CD4-positive, alpha-beta memory T cell (primary cell): Measurements from ENCODE around the gene ACTR8. TPM values are rescaled to one million over a fixed set of nuclear protein-coding genes. Genes with fewer than 3 reads are reported as not detected.

Experiments used
- CTCF ChIA-PET: fragments of 350-600 bp; sonication (Branson Sonifier 250); formaldehyde crosslinking; loops from one replicate; lab custom pipeline; 2021; ENCODE audit warnings: inconsistent platforms; ENCODE audit not compliant: partially characterized antibody; lab: Charles Lee
- POLR2A ChIA-PET: fragments of 350-600 bp; sonication (Branson Sonifier 250); formaldehyde crosslinking; loops from one replicate; lab custom pipeline; 2021; ENCODE audit not compliant: partially characterized antibody; lab: Charles Lee
- DNase-seq, 5 donors: peaks; one replicate each; pipeline versions ENCODE4 v3.0.0 to v3.0.0-alpha.2; 2020 to 2022; ENCODE audit warnings: mixed read lengths in 1 of 5
- H3K27ac ChIP-seq: one replicate; pipeline ENCODE4 v1.7.0; 2013; ENCODE audit warnings: low read depth, low read length
- H3K27me3 ChIP-seq: 2 replicates; pipeline ENCODE4 v1.7.0; 2013; ENCODE audit warnings: mild to moderate bottlenecking, low read length, moderate library complexity; ENCODE audit not compliant: insufficient read depth
- H3K36me3 ChIP-seq: 2 replicates; pipeline ENCODE4 v1.7.0; 2013; ENCODE audit warnings: mild to moderate bottlenecking, low read length, moderate library complexity; ENCODE audit not compliant: insufficient read depth
- H3K4me1 ChIP-seq: 2 replicates; pipeline ENCODE4 v1.7.0; 2013; ENCODE audit warnings: mild to moderate bottlenecking, low read length, moderate library complexity; ENCODE audit not compliant: insufficient read depth
- H3K4me3 ChIP-seq, 2 donors: one replicate each; pipeline ENCODE4 v1.7.0; 2013; ENCODE audit warnings: low read length in 2 of 2, mild to moderate bottlenecking in 1 of 2
- H3K9me3 ChIP-seq, 2 donors: one replicate each; pipeline ENCODE4 v1.7.0; 2013; ENCODE audit warnings: low read length in 2 of 2, control low read depth in 1 of 2; ENCODE audit not compliant: control insufficient read depth in 1 of 2
- H3K27ac Mint-ChIP-seq, 7 donors: one replicate each; pipeline ENCODE4 v1.8.0; 2020 to 2021; ENCODE audit warnings: mixed read lengths in 7 of 7, mild to moderate bottlenecking in 6 of 7, inconsistent platforms in 3 of 7, moderate library complexity in 3 of 7
- H3K27me3 Mint-ChIP-seq, 2 donors: one replicate each; pipeline ENCODE4 v1.8.0; 2020 to 2021; ENCODE audit warnings: mixed read lengths in 2 of 2
- H3K36me3 Mint-ChIP-seq, 2 donors: one replicate each; pipeline ENCODE4 v1.8.0; 2020 to 2021; ENCODE audit warnings: mixed read lengths in 2 of 2, inconsistent platforms in 1 of 2, mild to moderate bottlenecking in 1 of 2
- H3K4me1 Mint-ChIP-seq, 4 donors: one replicate each; pipeline ENCODE4 v1.8.0; 2020 to 2021; ENCODE audit warnings: mixed read lengths in 4 of 4, mild to moderate bottlenecking in 1 of 4
- H3K4me3 Mint-ChIP-seq, 8 donors: one replicate each; pipeline ENCODE4 v1.8.0; 2020 to 2021; ENCODE audit warnings: mixed read lengths in 8 of 8, mild to moderate bottlenecking in 7 of 8, moderate library complexity in 6 of 8, inconsistent platforms in 3 of 8
- H3K9me3 Mint-ChIP-seq, 8 donors: one replicate each; pipeline ENCODE4 v1.8.0; 2020 to 2021; ENCODE audit warnings: mixed read lengths in 8 of 8, mild to moderate bottlenecking in 5 of 8, inconsistent platforms in 3 of 8, moderate library complexity in 1 of 8
- intact Hi-C: fragments of 100-400 bp; cut with micrococcal nuclease; formaldehyde crosslinking; loops from one replicate; pipeline ENCODE4 v1.15.1; 2023
- polyA plus RNA-seq, 2 donors: library from polyadenylated mRNA; unstranded; fragments of 300-500 nt; fragmentation: Illumina TruSeq; gene quantifications; one replicate each; pipeline ENCODE4 v1.2.3, GENCODE V29; 2021
- total RNA-seq, 2 experiments: library from RNA; stranded (reverse); gene quantifications; one replicate each; pipeline ENCODE4 v1.2.3, GENCODE V29; 2021

ACTR8 gene
- total and polyA plus RNA-seq, 4 experiments from 2014 or later: 13.1 to 38.1 (median 31.2) TPM

DNA sequence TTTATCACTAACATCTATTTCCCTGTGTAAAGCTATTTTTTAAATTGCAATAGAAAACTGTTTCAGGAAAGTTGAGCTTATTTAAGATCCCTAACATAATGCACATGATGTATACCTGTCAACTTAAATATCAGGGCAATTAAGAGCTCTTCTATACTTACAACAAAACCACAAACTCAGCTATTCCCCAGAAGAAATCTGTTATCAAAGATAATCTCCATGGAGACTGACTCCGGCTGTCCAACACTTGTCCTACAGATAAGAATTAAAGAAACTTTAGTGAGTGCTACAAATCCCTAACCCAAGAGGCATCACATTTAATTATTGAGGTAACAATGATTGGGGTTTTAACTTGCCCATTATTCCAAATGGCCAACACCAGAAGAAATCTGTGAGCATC is 6.3 kb upstream of the ACTR8 start:
- H3K36me3 Mint-ChIP-seq: peaks cover 21 to 54% of the 10 kb centered on the region in 2 donors
- peak overlapping the region in 4 of 8 donors; percentile 0 to 16 (median 13) for H3K4me3 Mint-ChIP-seq
- Histone ChIP-seq H3K27ac (no peak overlapping the region), H3K36me3 (peaks cover 12% of the 10 kb centered on the region), H3K27me3 (no peaks in the 10 kb centered on the region), H3K4me1 (peaks cover 47% of the 10 kb centered on the region), H3K9me3 (no peaks in the 10 kb centered on the region), H3K4me3 (no peak overlapping the region)
- ChIA-PET POLR2A (no interaction called here), CTCF (no interaction called here)
- DNase-seq: no peak
- no peaks in the 10 kb centered on the region for H3K9me3 Mint-ChIP-seq
- H3K4me1 Mint-ChIP-seq: peaks cover 32 to 60% (median 48%) of the 10 kb centered on the region in 4 donors
- intact Hi-C loops: no loop called here
- peak overlapping the region in 1 of 7 donors; percentile 49 for H3K27ac Mint-ChIP-seq
- H3K27me3 Mint-ChIP-seq: no peaks in the 10 kb centered on the region

DNA sequence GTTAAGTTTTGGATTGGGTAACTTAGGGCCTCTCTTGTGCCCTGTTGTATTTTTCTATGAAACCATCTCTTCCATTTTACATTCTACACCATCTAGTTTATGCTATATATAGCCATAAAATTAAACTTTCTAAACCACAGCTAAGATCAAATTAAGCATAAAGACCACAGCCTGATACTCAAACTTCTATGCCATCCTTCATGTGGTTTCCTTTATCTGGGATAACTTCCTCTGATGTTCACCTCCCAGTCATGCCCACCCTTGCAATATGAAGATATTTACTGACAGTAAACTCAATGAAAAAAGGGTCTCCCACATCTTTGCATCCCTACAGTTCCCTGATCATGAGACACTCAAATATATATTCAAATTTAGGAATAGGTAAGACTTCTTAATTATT is 5.5 kb upstream of the ACTR8 start:
- H3K9me3 ChIP-seq: no peaks in the 10 kb centered on the region
- DNase-seq: no peak
- peaks cover 46% of the 10 kb centered on the region for H3K4me1 ChIP-seq
- H3K36me3 ChIP-seq: peaks cover 12% of the 10 kb centered on the region
- no peak overlapping the region for H3K27ac ChIP-seq
- CTCF ChIA-PET: no interaction called here
- Mint-ChIP-seq H3K9me3 (peaks cover 0 to 1% (median 0%) of the 10 kb centered on the region in 8 donors), H3K4me3 (peak overlapping the region in 3 of 8 donors; percentile 11 to 36 (median 16)), H3K36me3 (peaks cover 21 to 58% of the 10 kb centered on the region in 2 donors), H3K27ac (peak overlapping the region; percentile 3 to 77 (median 29)), H3K27me3 (no peaks in the 10 kb centered on the region), H3K4me1 (peaks cover 38 to 60% (median 51%) of the 10 kb centered on the region in 4 donors)
- H3K4me3 ChIP-seq: no peak overlapping the region
- intact Hi-C loops: no loop called here
- POLR2A ChIA-PET: no interaction called here
- H3K27me3 ChIP-seq: no peaks in the 10 kb centered on the region

DNA sequence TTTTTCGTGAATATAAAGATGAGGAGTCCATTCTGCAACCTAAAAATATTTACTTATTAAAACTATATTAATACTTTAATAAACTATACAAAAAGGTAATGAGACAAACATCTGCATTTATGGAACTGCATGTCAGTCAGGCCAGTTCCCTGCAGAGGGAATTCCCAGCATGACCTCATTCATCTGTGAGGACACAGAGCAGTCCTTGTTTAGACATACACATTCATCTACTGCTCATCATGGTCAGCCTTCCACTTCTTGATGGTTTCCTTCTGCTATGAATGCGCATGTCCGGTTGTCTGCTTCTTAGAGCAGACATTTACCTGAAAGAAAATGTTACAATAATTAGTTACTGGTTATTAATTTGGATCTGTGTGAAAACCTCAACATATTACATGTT is 3.3 kb upstream of the ACTR8 start:
- H3K27ac Mint-ChIP-seq: no peak overlapping the region
- no peak for DNase-seq
- peaks cover 41 to 60% (median 51%) of the 10 kb centered on the region in 4 donors for H3K4me1 Mint-ChIP-seq
- H3K36me3 Mint-ChIP-seq: peaks cover 21 to 60% of the 10 kb centered on the region in 2 donors
- no peak overlapping the region for H3K4me3 Mint-ChIP-seq
- intact Hi-C loops: no loop called here
- Histone ChIP-seq H3K4me3 (no peak overlapping the region), H3K27me3 (no peaks in the 10 kb centered on the region), H3K4me1 (peaks cover 47% of the 10 kb centered on the region), H3K9me3 (no peaks in the 10 kb centered on the region), H3K27ac (no peak overlapping the region), H3K36me3 (peaks cover 12% of the 10 kb centered on the region)
- CTCF ChIA-PET: no interaction called here
- no peaks in the 10 kb centered on the region for H3K27me3 Mint-ChIP-seq
- POLR2A ChIA-PET: no interaction called here
- H3K9me3 Mint-ChIP-seq: peaks cover 0 to 1% (median 0%) of the 10 kb centered on the region in 8 donors

GRCh38 chr3:53884623-53885022 is 2.7 kb upstream of the ACTR8 start:
- CTCF ChIA-PET: no interaction called here
- peaks cover 40 to 60% (median 50%) of the 10 kb centered on the region in 4 donors for H3K4me1 Mint-ChIP-seq
- no peak overlapping the region for H3K27ac ChIP-seq
- H3K27ac Mint-ChIP-seq: no peak overlapping the region
- POLR2A ChIA-PET: no interaction called here
- peaks cover 0 to 1% (median 0%) of the 10 kb centered on the region in 8 donors for H3K9me3 Mint-ChIP-seq
- peaks cover 43% of the 10 kb centered on the region for H3K4me1 ChIP-seq
- no peaks in the 10 kb centered on the region for H3K9me3 ChIP-seq
- peaks cover 21 to 61% of the 10 kb centered on the region in 2 donors for H3K36me3 Mint-ChIP-seq
- H3K27me3 ChIP-seq: no peaks in the 10 kb centered on the region
- no peak overlapping the region for H3K4me3 ChIP-seq
- H3K36me3 ChIP-seq: peaks cover 12% of the 10 kb centered on the region
- no peaks in the 10 kb centered on the region for H3K27me3 Mint-ChIP-seq
- no peak for DNase-seq
- H3K4me3 Mint-ChIP-seq: no peak overlapping the region
- intact Hi-C loops: no loop called here

GRCh38 chr3:53883008-53883407 is 1.1 kb upstream of the ACTR8 start:
- peaks cover 31% of the 10 kb centered on the region for H3K4me1 ChIP-seq
- no peak overlapping the region for H3K4me3 ChIP-seq
- H3K36me3 Mint-ChIP-seq: peaks cover 20 to 63% of the 10 kb centered on the region in 2 donors
- peak overlapping the region; percentile 65 to 100 (median 100) for H3K27ac Mint-ChIP-seq
- no peak for DNase-seq
- peaks cover 13% of the 10 kb centered on the region for H3K36me3 ChIP-seq
- no peaks in the 10 kb centered on the region for H3K27me3 ChIP-seq
- no peak overlapping the region for H3K27ac ChIP-seq
- H3K4me1 Mint-ChIP-seq: peaks cover 32 to 48% (median 40%) of the 10 kb centered on the region in 4 donors
- intact Hi-C loops: no loop called here
- H3K9me3 ChIP-seq: no peaks in the 10 kb centered on the region
- peaks cover 0 to 1% (median 0%) of the 10 kb centered on the region in 8 donors for H3K9me3 Mint-ChIP-seq
- no peaks in the 10 kb centered on the region for H3K27me3 Mint-ChIP-seq
- ChIA-PET POLR2A (interaction anchor here (4.1 kb wide), 1 partner anchor 9 kb away, joined by 63 read pairs; the partner anchor contains the start of gene SELENOK), CTCF (no interaction called here)
- peak overlapping the region; percentile 100 for H3K4me3 Mint-ChIP-seq

DNA sequence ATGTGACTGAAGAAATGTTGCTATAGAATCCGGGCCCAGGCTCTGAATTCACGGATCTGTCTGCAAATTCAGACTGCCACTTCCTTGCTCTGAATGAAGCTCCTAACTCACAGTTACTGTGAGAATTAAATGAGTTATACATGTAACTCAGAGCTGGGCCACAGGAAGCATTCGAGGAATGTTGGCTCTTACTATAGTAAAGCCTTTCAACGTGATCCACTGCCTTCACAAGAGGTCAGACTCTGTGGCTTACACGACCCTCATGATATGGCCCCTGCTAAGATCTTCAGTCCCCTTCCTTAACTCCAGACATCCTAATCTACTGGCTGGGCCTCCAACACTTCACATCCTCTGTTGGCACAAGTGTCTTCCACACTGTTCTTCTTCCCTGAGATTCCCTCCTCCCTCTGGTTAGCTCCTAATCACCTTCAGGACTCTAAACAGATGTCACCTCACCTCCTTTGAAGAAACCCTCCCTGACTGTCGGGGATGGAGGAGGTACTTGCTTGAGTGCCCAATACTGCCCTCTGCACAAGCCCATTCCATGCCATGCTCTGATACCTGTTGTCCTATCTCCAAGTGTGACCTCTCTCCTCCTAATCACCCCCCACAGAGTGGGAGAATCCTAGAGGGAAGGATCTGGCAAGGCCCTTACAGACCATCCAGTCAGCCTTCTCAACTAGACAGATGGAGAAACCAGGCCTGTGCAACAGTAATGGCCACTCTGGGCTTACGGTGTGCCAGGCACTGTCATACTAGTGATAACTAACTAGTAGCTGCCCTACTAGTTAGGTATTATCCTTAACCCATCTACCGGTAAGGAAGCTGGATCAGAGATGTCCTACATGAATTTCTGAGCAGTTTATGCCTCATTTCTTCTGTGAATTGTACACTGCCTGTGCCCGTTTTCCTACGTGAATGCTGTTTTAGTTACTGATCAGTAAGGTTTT is 1.3 kb downstream of the ACTR8 start:
- Histone ChIP-seq H3K27ac (peak overlapping the region; percentile 83), H3K36me3 (peaks cover 28% of the 10 kb centered on the region), H3K4me1 (peaks cover 19% of the 10 kb centered on the region), H3K9me3 (no peaks in the 10 kb centered on the region), H3K27me3 (no peaks in the 10 kb centered on the region), H3K4me3 (peak overlapping the region; percentile 67 to 86)
- Mint-ChIP-seq H3K27me3 (no peaks in the 10 kb centered on the region), H3K9me3 (peaks cover 0 to 1% (median 0%) of the 10 kb centered on the region in 8 donors), H3K36me3 (peaks cover 23 to 69% of the 10 kb centered on the region in 2 donors), H3K4me1 (peaks cover 24 to 37% (median 30%) of the 10 kb centered on the region in 4 donors), H3K4me3 (peak overlapping the region; percentile 100), H3K27ac (peak overlapping the region; percentile 65 to 100 (median 98))
- ChIA-PET POLR2A (interaction anchor here (1.3 to 4.1 kb wide), 2 partner anchors 11 to 533 kb away, joined by 3 to 63 read pairs; partner anchors contain the start of genes DCP1A and SELENOK), CTCF (interaction anchor here (0.6 to 1.4 kb wide), 3 partner anchors 10 to 18 kb away, joined by 3 to 4 read pairs (median 3); partner anchors contain the start of gene SELENOK)
- intact Hi-C loops: no loop called here
- DNase-seq: no peak
